Neural crest cell (in vitro differentiated cells): ENCODE data around the gene SPDYE9. TPM values are rescaled to one million over a fixed set of nuclear protein-coding genes. Genes with fewer than 3 reads are reported as not detected.
"Not testable (repeated sequence)": the region's sequence is repeated elsewhere in the genome, so short reads cannot be mapped to it uniquely, and the experiment has no call there.

ENCODE experiments used
- DNase-seq: peaks from one replicate; pipeline ENCODE4 v3.0.0; 2021; ENCODE audit warnings: low read depth, mixed read lengths, low spot score
- H3K27ac Mint-ChIP-seq: one replicate; pipeline ENCODE4 v1.8.0; 2021; ENCODE audit warnings: mild to moderate bottlenecking, mixed read lengths; ENCODE audit not compliant: unreplicated experiment
- H3K27me3 Mint-ChIP-seq: 2 replicates; pipeline ENCODE4 v1.8.0; 2021; ENCODE audit warnings: low read depth, mild to moderate bottlenecking, mixed read lengths
- H3K36me3 Mint-ChIP-seq: 2 replicates; pipeline ENCODE4 v1.8.0; 2021; ENCODE audit warnings: low read depth, mild to moderate bottlenecking, mixed read lengths
- H3K4me1 Mint-ChIP-seq: 2 replicates; pipeline ENCODE4 v1.8.0; 2021; ENCODE audit warnings: mixed read lengths
- H3K4me3 Mint-ChIP-seq: one replicate; pipeline ENCODE4 v1.8.0; 2021; ENCODE audit warnings: mild to moderate bottlenecking, mixed read lengths
- H3K9me3 Mint-ChIP-seq: 2 replicates; pipeline ENCODE4 v1.8.0; 2021; ENCODE audit warnings: mixed read lengths
- long read RNA-seq: library from polyadenylated mRNA; unstranded; transcript quantifications from one replicate; pipeline ENCODE4 v2.0.0, GENCODE V29; 2020
- total RNA-seq: library from RNA; stranded (reverse); gene quantifications from 2 replicates; pipeline ENCODE4 v1.2.1, GENCODE V29; 2021

Gene SPDYE9, protein sequence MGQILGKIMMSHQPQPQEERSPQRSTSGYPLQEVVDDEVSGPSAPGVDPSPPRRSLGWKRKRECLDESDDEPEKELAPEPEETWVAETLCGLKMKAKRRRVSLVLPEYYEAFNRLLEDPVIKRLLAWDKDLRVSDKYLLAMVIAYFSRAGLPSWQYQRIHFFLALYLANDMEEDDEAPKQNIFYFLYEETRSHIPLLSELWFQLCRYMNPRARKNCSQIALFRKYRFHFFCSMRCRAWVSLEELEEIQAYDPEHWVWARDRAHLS
- total RNA-seq = not detected in 2 replicates
- long read RNA-seq = 0 reads

DNA sequence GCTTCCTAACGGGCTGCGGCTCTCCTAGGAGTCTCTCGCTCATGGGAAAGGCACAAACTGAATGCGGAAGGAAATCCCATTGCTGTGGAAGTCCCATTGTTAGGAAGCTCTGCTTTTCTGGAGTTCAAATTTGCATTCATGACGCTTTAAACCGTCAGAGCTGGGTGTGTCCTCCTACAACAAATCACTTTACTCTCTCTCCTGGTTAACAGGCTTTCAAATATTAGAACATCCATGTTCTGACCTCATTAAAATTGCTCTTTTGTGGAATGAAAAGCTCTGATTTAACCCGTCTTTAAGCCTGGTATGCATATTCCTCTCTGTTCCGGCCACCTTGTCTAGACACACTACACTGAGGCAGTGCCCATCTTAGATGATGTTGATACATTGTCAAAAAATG is at the start of gene SPDYE9:
SPDYE9 (minus strand) TSS at position 101 of the 400 bp plus-strand sequence. CDS start 1,800 bp downstream, outside the sequence.
- H3K4me3 Mint-ChIP-seq = not testable (repeated sequence)

DNA sequence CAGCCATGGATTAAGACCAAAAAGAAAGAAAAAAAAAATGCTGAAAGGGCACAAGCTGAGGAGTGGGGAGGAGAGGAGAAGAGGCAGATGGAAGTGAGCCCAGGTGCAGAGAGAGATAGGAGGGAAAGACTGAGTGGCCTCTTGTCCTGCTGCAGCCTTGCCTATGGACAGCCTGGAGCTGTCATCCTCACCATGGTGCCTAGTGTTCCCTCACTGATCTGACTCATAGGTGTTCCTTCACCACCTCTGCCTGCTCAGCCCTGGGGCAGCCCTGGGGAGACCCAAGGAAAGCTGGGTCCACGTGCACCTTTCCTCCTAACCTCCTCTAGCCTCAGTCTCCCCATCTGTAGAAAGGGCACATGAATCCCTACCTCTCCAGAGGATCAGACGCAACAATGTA is 49.0 kb upstream of the SPDYE9 start:
- H3K4me3 Mint-ChIP-seq, H3K4me1 Mint-ChIP-seq, H3K27ac Mint-ChIP-seq, H3K9me3 Mint-ChIP-seq, DNase-seq, H3K36me3 Mint-ChIP-seq, H3K27me3 Mint-ChIP-seq: not testable (repeated sequence)

More for the DNA sequence above, at the start of gene SPDYE9:
- H3K27me3 Mint-ChIP-seq, H3K4me1 Mint-ChIP-seq, H3K9me3 Mint-ChIP-seq, H3K36me3 Mint-ChIP-seq, H3K27ac Mint-ChIP-seq, DNase-seq: not testable (repeated sequence)

DNA sequence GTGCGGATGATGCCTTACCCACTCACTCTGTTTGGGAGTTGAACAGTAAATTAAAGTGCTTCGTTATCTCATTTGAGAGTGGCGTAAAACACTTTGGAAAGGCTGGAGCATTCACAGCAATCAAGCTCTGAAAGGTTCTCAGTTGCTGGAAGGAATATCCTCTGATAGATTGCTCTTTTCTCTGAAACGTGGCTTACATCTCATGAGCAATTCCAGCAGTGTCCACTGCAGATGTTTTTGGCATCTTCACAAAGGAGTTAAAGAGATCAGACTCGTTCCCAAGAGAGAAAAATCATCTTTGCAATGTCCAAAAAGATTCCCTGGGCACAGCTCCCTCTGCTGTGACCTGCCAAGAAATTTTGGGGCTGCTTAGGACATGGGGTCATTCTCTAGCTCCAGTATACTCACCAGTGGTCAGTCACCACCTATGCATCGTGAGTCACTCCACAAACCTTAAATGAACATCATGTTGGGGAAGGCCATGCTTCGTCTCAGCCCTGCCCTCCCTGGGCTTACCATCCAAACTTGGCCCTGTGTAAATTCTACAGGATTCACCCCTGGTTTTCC is 46.9 kb upstream of the SPDYE9 start:
- not testable (repeated sequence) for H3K9me3 Mint-ChIP-seq, DNase-seq, H3K4me3 Mint-ChIP-seq, H3K27me3 Mint-ChIP-seq, H3K27ac Mint-ChIP-seq, H3K36me3 Mint-ChIP-seq, H3K4me1 Mint-ChIP-seq

DNA sequence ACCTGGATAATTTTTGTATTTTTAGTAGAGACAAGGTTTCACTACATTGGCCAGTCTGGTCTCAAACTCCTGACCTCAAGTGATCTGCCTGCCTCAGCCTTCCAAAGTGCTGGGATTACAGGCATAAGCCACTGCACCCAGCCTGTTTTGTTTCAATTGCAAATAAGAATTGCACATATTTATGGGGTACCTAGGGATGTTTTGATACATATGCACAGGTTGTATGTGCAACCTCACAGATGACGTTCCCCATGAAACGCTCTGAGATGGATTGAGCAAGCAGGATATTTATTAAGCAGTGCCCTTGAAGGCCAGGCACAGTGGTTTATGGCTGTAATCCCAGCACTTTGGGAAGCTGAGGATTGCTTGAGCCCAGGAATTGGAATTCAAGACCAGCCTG is 44.8 kb upstream of the SPDYE9 start:
- not testable (repeated sequence) for H3K27me3 Mint-ChIP-seq, H3K4me3 Mint-ChIP-seq, H3K36me3 Mint-ChIP-seq, H3K4me1 Mint-ChIP-seq, H3K27ac Mint-ChIP-seq, H3K9me3 Mint-ChIP-seq, DNase-seq

DNA sequence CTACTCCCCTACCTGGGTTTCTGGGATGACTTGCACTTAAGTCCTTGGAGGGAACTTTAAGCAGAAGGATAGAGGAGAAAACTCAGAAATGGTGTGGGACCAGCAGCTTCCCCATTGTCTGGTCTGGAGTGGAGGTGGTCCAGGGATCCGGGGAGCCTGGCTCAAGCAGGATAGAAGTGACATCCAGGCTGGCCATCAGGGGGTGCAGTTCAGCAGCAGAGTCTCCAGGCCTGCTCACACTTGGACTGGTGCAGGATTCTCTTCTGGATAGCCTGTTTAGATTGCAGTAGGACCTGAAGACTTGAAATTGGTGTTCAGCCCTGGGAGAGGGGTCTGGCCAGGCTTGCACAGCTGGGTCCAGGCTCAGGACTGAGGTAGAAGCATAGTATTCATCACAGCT is 38.3 kb upstream of the SPDYE9 start:
- not testable (repeated sequence) for H3K27me3 Mint-ChIP-seq, H3K4me3 Mint-ChIP-seq, H3K9me3 Mint-ChIP-seq, H3K36me3 Mint-ChIP-seq, DNase-seq, H3K4me1 Mint-ChIP-seq, H3K27ac Mint-ChIP-seq

DNA sequence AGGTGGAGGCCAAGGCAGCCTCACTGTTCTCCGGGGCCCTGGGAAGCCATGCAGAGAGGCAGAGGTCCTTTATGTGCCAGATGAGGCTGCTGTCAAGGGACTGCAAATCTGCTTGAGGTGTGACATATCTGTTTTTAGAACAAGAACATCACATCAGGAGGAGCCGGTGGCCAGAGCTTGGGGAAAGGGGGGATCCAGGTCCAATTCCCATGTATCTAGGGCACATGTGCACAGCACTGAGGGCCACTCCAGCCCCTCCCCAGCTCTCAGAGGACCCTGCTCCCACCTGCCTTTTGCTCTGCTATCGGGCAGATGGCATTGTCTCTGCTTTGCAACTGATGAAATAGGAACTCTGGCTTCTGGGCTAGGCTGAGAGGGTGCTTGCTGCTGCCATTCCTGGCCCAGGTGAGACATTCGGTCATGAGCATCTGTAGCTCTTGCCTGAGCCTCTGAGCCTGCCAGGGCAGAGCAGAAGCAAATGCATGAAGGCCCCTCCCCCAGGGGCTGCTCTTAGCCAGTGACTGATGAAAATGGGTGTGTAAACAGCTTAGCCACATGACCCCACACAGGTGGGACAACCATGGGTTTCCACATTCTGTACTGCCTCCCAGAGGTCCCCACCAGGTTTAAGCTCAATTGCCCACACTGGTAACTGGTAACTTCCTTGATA is 37.1 kb upstream of the SPDYE9 start:
- not testable (repeated sequence) for H3K36me3 Mint-ChIP-seq, H3K9me3 Mint-ChIP-seq, H3K4me3 Mint-ChIP-seq, H3K27me3 Mint-ChIP-seq, H3K27ac Mint-ChIP-seq, H3K4me1 Mint-ChIP-seq, DNase-seq

DNA sequence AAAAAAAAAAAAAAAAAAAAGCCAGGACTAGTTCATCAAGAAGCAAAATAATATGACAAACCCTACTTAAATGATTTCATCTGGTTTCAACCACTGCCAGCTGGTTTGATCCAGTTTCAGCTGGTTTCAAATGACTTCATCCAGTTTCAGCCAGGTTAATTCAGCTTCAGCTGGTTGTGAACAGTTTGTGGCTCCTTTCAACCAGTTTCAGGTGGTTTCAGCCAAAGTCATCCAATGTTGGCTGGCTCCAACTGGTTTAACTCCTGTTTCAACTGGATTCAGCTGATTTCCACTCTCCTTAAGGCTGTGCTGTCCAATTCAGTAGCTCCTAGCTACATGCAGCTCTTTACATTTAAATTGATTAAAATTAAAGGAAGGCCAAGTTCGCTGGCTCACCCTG is 32.3 kb upstream of the SPDYE9 start:
- H3K27me3 Mint-ChIP-seq, H3K36me3 Mint-ChIP-seq, H3K27ac Mint-ChIP-seq, H3K4me1 Mint-ChIP-seq, H3K4me3 Mint-ChIP-seq, H3K9me3 Mint-ChIP-seq, DNase-seq: not testable (repeated sequence)

DNA sequence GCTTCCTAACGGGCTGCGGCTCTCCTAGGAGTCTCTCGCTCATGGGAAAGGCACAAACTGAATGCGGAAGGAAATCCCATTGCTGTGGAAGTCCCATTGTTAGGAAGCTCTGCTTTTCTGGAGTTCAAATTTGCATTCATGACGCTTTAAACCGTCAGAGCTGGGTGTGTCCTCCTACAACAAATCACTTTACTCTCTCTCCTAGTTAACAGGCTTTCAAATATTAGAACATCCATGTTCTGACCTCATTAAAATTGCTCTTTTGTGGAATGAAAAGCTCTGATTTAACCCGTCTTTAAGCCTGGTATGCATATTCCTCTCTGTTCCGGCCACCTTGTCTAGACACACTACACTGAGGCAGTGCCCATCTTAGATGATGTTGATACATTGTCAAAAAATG is 28.0 kb downstream of the SPDYE9 start, which contains the start of gene SPDYE11:
SPDYE11 (minus strand) TSS at position 101 of the 400 bp plus-strand sequence. CDS start 1,800 bp downstream, outside the sequence.
- H3K4me3 Mint-ChIP-seq, H3K27ac Mint-ChIP-seq, H3K9me3 Mint-ChIP-seq, H3K27me3 Mint-ChIP-seq, DNase-seq, H3K36me3 Mint-ChIP-seq, H3K4me1 Mint-ChIP-seq: not testable (repeated sequence)

DNA sequence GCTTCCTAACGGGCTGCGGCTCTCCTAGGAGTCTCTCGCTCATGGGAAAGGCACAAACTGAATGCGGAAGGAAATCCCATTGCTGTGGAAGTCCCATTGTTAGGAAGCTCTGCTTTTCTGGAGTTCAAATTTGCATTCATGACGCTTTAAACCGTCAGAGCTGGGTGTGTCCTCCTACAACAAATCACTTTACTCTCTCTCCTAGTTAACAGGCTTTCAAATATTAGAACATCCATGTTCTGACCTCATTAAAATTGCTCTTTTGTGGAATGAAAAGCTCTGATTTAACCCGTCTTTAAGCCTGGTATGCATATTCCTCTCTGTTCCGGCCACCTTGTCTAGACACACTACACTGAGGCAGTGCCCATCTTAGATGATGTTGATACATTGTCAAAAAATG is 56.2 kb downstream of the SPDYE9 start, which contains the start of gene SPDYE8:
SPDYE8 (minus strand) TSS at position 101 of the 400 bp plus-strand sequence. CDS start 1,800 bp downstream, outside the sequence.
- not testable (repeated sequence) for H3K36me3 Mint-ChIP-seq, H3K4me3 Mint-ChIP-seq, H3K27ac Mint-ChIP-seq, DNase-seq, H3K27me3 Mint-ChIP-seq, H3K9me3 Mint-ChIP-seq, H3K4me1 Mint-ChIP-seq

Other genes starting within 250 kb of the SPDYE9 start
- gene POM121, start 160.9 kb downstream of the SPDYE9 start, total RNA-seq = 68.8 and 74.3 TPM in 2 replicates
- gene TRIM74, start 116.6 kb downstream of the SPDYE9 start, total RNA-seq = 0.96 and 1.8 TPM in 2 replicates
- gene SPDYE8, start 56.3 kb downstream of the SPDYE9 start, total RNA-seq = not detected in 2 replicates
- not detected in 2 replicates for gene SPDYE11, start 28.1 kb downstream of the SPDYE9 start, total RNA-seq
- 33.6 and 40.2 TPM in 2 replicates for gene NSUN5, start 222.8 kb upstream of the SPDYE9 start, total RNA-seq
- not detected in 2 replicates for gene TRIM50, start 242.0 kb upstream of the SPDYE9 start, total RNA-seq
- gene FKBP6, start 242.1 kb upstream of the SPDYE9 start, total RNA-seq = not detected in 2 replicates